Naive thymus-derived CD8-positive, alpha-beta T cell (primary cell): ENCODE data around the gene STK32B. TPM values are rescaled to one million over a fixed set of nuclear protein-coding genes. Genes with fewer than 3 reads are reported as not detected.

ENCODE experiments used
- ATAC-seq, 2 donors: fragments of 150-1000 bp; cut with Tn5 transposase in 1 of 2; sonication (Bioruptor Pico), chemical (Tn5 transposase) in 1 of 2; 1 replicate in 1 of 2; 2 replicates in 1 of 2; pipeline ENCODE4 v1.10.0; 2021; ENCODE audit warnings: mild to moderate bottlenecking in 2 of 2, moderate library complexity in 2 of 2
- POLR2A ChIA-PET: fragments of 350-600 bp; sonication (Branson Sonifier 250); formaldehyde crosslinking; loops from one replicate; lab custom pipeline; 2021; ENCODE audit warnings: antibody characterized with exemption; lab: Charles Lee
- DNase-seq, 10 donors: peaks; one replicate each; pipeline versions ENCODE4 v3.0.0 to v3.0.0-alpha.2; 2020 to 2022
- H3K27ac Mint-ChIP-seq, 10 donors: one replicate each; pipeline ENCODE4 v1.8.0; 2020 to 2022; ENCODE audit warnings: mild to moderate bottlenecking in 10 of 10, mixed read lengths in 10 of 10, moderate library complexity in 4 of 10, inconsistent platforms in 1 of 10
- H3K27me3 Mint-ChIP-seq, 5 donors: one replicate each; pipeline ENCODE4 v1.8.0; 2021 to 2022; ENCODE audit warnings: mixed read lengths in 5 of 5
- H3K36me3 Mint-ChIP-seq, 3 donors: one replicate each; pipeline ENCODE4 v1.8.0; 2020 to 2022; ENCODE audit warnings: mixed read lengths in 3 of 3, mild to moderate bottlenecking in 2 of 3, inconsistent platforms in 1 of 3
- H3K4me1 Mint-ChIP-seq, 4 donors: one replicate each; pipeline ENCODE4 v1.8.0; 2021 to 2022; ENCODE audit warnings: mixed read lengths in 4 of 4
- H3K4me3 Mint-ChIP-seq, 10 donors: one replicate each; pipeline ENCODE4 v1.8.0; 2020 to 2022; ENCODE audit warnings: mild to moderate bottlenecking in 10 of 10, mixed read lengths in 10 of 10, moderate library complexity in 6 of 10, inconsistent platforms in 1 of 10
- H3K9me3 Mint-ChIP-seq, 9 donors: one replicate each; pipeline ENCODE4 v1.8.0; 2020 to 2022; ENCODE audit warnings: mixed read lengths in 9 of 9, mild to moderate bottlenecking in 3 of 9, inconsistent platforms in 1 of 9, moderate library complexity in 1 of 9
- polyA plus RNA-seq, 3 donors: library from polyadenylated mRNA; unstranded; fragments of 300-500 nt; fragmentation: Illumina TruSeq; gene quantifications; one replicate each; pipeline ENCODE4 v1.2.3, GENCODE V29; 2021
- total RNA-seq, 8 experiments: library from RNA in 2 of 8; stranded (reverse) in 2 of 8; gene quantifications; one replicate each; pipeline ENCODE4 v1.2.3 and lab custom pipeline; 2021 to 2026

STK32B gene
- total and polyA plus RNA-seq, 5 experiments from 2014 or later: not detected

- POLR2A ChIA-PET: no interaction called here
- Mint-ChIP-seq H3K27me3 (peaks cover 3 to 21% (median 6%) of the 10 kb centered on the region in 5 donors), H3K27ac (peak overlapping the region in 1 of 10 donors; percentile 31), H3K4me3 (no peak overlapping the region), H3K36me3 (no peaks in the 10 kb centered on the region), H3K9me3 (no peaks in the 10 kb centered on the region), H3K4me1 (peaks cover 0 to 8% (median 4%) of the 10 kb centered on the region in 4 donors)
- ATAC-seq: no peak
- no peak for DNase-seq
These were observed 135.2 kb downstream of the STK32B start for GRCh38 chr4:5186271-5187064.

DNA sequence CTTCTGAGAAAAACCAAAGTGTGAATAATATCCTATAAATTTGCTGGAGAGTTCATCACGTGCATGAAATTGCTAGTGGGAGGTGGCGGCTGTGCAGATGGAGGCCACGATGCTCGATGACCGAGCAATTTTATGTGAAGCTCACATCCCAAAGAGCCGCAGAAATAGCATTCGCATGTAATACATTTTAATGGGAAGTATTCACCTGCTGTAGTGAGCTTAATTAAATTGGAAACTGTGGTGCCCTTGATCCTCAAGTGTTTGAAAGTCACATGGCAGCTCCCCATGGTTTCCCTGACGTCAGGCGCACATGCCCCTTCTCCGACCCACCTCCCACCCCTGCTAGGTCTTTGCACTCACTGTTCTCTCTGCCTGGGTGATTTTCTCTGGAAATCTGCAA is 136.8 kb downstream of the STK32B start:
- Mint-ChIP-seq H3K4me3 (no peak overlapping the region), H3K27ac (no peak overlapping the region), H3K36me3 (no peaks in the 10 kb centered on the region), H3K4me1 (peaks cover 0 to 8% (median 4%) of the 10 kb centered on the region in 4 donors), H3K27me3 (peaks cover 3 to 21% (median 6%) of the 10 kb centered on the region in 5 donors), H3K9me3 (no peaks in the 10 kb centered on the region)
- no peak for DNase-seq
- POLR2A ChIA-PET: no interaction called here
- no peak for ATAC-seq

GRCh38 chr4:5191831-5192230 is 140.6 kb downstream of the STK32B start:
- Mint-ChIP-seq H3K27me3 (peaks cover 0 to 7% (median 3%) of the 10 kb centered on the region in 5 donors), H3K4me1 (peaks cover 0 to 5% (median under 1%) of the 10 kb centered on the region in 4 donors), H3K27ac (no peak overlapping the region), H3K4me3 (no peak overlapping the region), H3K9me3 (no peaks in the 10 kb centered on the region), H3K36me3 (no peaks in the 10 kb centered on the region)
- no peak for ATAC-seq
- DNase-seq: no peak
- POLR2A ChIA-PET: no interaction called here

DNA sequence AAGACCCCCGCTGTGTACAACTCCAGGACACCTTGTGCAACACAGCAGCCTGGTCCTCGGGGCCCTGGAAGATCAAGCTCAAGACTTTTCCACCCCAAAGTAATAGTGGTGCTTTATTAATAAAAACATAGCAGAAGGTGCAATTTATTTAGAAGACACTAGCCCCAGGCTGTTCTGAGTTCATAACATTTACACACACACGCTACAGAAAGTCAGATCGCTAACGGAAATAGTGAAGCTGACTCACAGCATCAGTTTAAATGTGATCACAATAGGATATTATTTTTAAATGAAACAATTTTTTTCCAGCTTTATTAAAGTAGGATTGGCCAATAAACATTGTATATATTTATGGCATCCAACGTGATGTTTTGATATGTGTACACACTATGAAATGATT is 141.0 kb downstream of the STK32B start:
- POLR2A ChIA-PET: no interaction called here
- H3K27me3 Mint-ChIP-seq: peaks cover 0 to 3% (median 0%) of the 10 kb centered on the region in 5 donors
- no peak overlapping the region for H3K4me3 Mint-ChIP-seq
- DNase-seq: no peak
- no peak overlapping the region for H3K27ac Mint-ChIP-seq
- H3K36me3 Mint-ChIP-seq: no peaks in the 10 kb centered on the region
- ATAC-seq: no peak
- H3K4me1 Mint-ChIP-seq: peaks cover 0 to under 1% (median 0%) of the 10 kb centered on the region in 4 donors
- no peaks in the 10 kb centered on the region for H3K9me3 Mint-ChIP-seq

DNA sequence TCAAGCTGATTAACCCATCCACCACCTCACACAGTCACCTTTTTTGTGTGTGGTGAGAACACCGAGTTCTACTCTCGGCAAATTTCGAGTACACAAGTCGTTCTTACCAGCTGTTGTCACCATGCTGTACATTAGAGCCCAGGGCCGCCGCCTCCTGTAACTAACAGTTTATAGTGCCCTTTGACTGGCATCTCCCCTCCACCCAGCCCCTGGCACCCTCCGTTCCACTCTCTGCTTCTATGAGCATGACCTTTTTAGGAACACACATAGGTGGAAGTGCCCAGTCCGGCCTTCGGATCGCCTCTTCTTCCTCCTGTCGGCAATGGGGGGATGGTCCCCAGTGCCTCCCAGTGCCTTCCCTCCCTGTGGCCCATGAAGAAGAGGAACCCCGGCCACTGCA is 141.4 kb downstream of the STK32B start:
- no peak overlapping the region for H3K27ac Mint-ChIP-seq
- ATAC-seq: no peak
- POLR2A ChIA-PET: no interaction called here
- no peaks in the 10 kb centered on the region for H3K9me3 Mint-ChIP-seq
- no peak for DNase-seq
- no peaks in the 10 kb centered on the region for H3K36me3 Mint-ChIP-seq
- no peaks in the 10 kb centered on the region for H3K27me3 Mint-ChIP-seq
- no peaks in the 10 kb centered on the region for H3K4me1 Mint-ChIP-seq
- H3K4me3 Mint-ChIP-seq: no peak overlapping the region

- H3K4me3 Mint-ChIP-seq: no peak overlapping the region
- ATAC-seq (no peak), DNase-seq (no peak)
- no peaks in the 10 kb centered on the region for H3K36me3 Mint-ChIP-seq
- peaks cover 0 to 7% (median 0%) of the 10 kb centered on the region in 9 donors for H3K9me3 Mint-ChIP-seq
- no peaks in the 10 kb centered on the region for H3K4me1 Mint-ChIP-seq
- H3K27me3 Mint-ChIP-seq: peaks cover 0 to 5% (median 0%) of the 10 kb centered on the region in 5 donors
- H3K27ac Mint-ChIP-seq: no peak overlapping the region
- POLR2A ChIA-PET: no interaction called here
These were observed 147.6 kb downstream of the STK32B start for GRCh38 chr4:5198656-5199541.

DNA sequence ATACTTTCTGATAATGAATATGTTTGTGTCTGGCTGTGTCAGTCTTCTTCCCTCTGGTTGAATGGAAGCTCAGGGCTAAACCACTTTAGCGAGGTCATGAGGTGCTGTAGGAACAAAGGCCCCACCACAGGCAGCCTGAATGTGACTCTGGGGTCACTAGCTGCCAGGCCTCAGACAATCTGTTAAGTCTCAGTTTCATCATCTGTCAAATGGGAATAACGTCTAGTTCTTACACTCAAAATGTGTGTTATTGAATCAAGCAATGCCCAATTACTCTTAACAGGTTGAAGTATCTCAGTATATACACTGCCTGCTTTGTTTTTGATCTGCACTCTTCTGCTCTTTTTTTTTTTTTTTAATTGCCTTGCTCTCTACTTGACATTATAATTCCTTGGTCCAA is 148.6 kb downstream of the STK32B start:
- H3K4me3 Mint-ChIP-seq: no peak overlapping the region
- H3K4me1 Mint-ChIP-seq: no peaks in the 10 kb centered on the region
- DNase-seq: no peak
- no peak for ATAC-seq
- no peak overlapping the region for H3K27ac Mint-ChIP-seq
- peaks cover 0 to 10% (median 0%) of the 10 kb centered on the region in 9 donors for H3K9me3 Mint-ChIP-seq
- peaks cover 0 to 5% (median 0%) of the 10 kb centered on the region in 5 donors for H3K27me3 Mint-ChIP-seq
- POLR2A ChIA-PET: no interaction called here
- no peaks in the 10 kb centered on the region for H3K36me3 Mint-ChIP-seq

DNA sequence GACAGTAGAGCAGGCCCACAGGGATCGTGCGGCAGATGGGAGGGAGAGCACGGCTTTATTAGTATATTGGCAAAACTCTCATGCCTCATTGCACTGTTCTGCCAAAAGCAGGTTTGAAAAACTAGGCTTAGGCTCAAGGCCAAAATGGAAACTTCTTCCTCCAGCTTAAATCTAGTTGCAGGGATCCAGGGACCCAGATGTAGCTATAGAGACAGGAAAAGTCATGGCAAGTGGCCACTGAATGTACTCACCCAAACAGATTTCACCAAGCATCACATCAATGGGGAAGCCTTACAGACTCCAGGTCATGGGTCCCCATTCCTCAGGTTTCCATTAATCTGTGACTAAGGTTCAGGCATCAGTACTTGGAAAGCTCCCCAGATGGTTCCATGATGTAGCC is 149.2 kb downstream of the STK32B start:
- no peak overlapping the region for H3K4me3 Mint-ChIP-seq
- H3K9me3 Mint-ChIP-seq: peaks cover 0 to 10% (median 0%) of the 10 kb centered on the region in 9 donors
- H3K4me1 Mint-ChIP-seq: no peaks in the 10 kb centered on the region
- no peak for ATAC-seq
- H3K27me3 Mint-ChIP-seq: peaks cover 0 to 5% (median 0%) of the 10 kb centered on the region in 5 donors
- DNase-seq: no peak
- H3K27ac Mint-ChIP-seq: no peak overlapping the region
- H3K36me3 Mint-ChIP-seq: no peaks in the 10 kb centered on the region
- POLR2A ChIA-PET: no interaction called here

- H3K4me1 Mint-ChIP-seq: no peaks in the 10 kb centered on the region
- no peak overlapping the region for H3K4me3 Mint-ChIP-seq
- peaks cover 0 to 10% (median 0%) of the 10 kb centered on the region in 9 donors for H3K9me3 Mint-ChIP-seq
- H3K27ac Mint-ChIP-seq: no peak overlapping the region
- H3K27me3 Mint-ChIP-seq: peaks cover 0 to 5% (median 0%) of the 10 kb centered on the region in 5 donors
- no peaks in the 10 kb centered on the region for H3K36me3 Mint-ChIP-seq
- POLR2A ChIA-PET: no interaction called here
- ATAC-seq (no peak), DNase-seq (no peak)
These were observed 152.2 kb downstream of the STK32B start for GRCh38 chr4:5203309-5203992.

DNA sequence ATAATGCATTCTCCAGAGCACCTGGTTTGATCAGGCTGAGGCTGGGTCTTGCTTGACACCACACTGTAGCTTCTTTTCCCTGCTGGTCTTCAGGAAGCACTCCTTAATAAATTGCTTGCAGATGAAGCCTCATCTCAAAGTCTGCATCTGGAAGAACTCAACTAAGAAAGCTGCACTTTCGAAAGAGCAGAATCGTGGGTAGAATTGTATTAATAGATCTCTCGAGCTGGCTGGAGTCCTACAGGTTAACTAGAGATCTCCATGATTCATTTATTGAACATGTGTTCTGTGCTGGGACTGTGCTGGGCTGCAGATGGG is 152.7 kb downstream of the STK32B start:
- DNase-seq (no peak), ATAC-seq (no peak)
- Mint-ChIP-seq H3K4me1 (no peaks in the 10 kb centered on the region), H3K36me3 (no peaks in the 10 kb centered on the region), H3K27me3 (peaks cover 0 to 5% (median 0%) of the 10 kb centered on the region in 5 donors), H3K27ac (no peak overlapping the region), H3K9me3 (peaks cover 0 to 10% (median 0%) of the 10 kb centered on the region in 9 donors), H3K4me3 (no peak overlapping the region)
- POLR2A ChIA-PET: no interaction called here

DNA sequence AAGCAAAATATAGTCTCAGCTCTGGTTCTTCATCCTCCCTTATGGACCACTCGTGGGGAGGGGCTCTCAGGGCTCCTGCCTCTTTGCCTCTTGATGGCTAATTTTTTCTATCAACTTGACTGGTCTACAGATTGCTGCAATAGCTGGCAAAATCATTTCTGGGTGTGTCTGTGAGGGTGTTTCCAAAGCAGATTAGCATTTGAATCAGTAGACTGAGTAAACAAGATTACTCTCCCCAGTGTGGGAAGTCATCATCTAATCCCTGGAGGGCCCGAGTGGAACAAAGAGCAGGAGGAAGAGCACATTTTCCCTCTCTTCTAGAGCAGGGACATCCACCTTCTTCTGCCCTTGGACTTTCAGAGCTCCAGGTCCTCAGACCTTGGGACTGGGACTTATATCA is 153.5 kb downstream of the STK32B start:
- H3K9me3 Mint-ChIP-seq: peaks cover 0 to 10% (median 0%) of the 10 kb centered on the region in 9 donors
- no peak for ATAC-seq
- no peak for DNase-seq
- peaks cover 0 to 5% (median 0%) of the 10 kb centered on the region in 5 donors for H3K27me3 Mint-ChIP-seq
- H3K4me1 Mint-ChIP-seq: no peaks in the 10 kb centered on the region
- H3K4me3 Mint-ChIP-seq: no peak overlapping the region
- no peaks in the 10 kb centered on the region for H3K36me3 Mint-ChIP-seq
- POLR2A ChIA-PET: no interaction called here
- no peak overlapping the region for H3K27ac Mint-ChIP-seq

- DNase-seq (no peak), ATAC-seq (no peak)
- peaks cover 0 to 10% (median 2%) of the 10 kb centered on the region in 9 donors for H3K9me3 Mint-ChIP-seq
- H3K27ac Mint-ChIP-seq: no peak overlapping the region
- no peak overlapping the region for H3K4me3 Mint-ChIP-seq
- H3K27me3 Mint-ChIP-seq: peaks cover 0 to 6% (median 2%) of the 10 kb centered on the region in 5 donors
- H3K36me3 Mint-ChIP-seq: no peaks in the 10 kb centered on the region
- H3K4me1 Mint-ChIP-seq: no peaks in the 10 kb centered on the region
- POLR2A ChIA-PET: no interaction called here
These were observed 154.9 kb downstream of the STK32B start for GRCh38 chr4:5206016-5206790.
